GM23338 (cell line): ENCODE measurements around the gene SHOC1. TPM values are rescaled to one million over a fixed set of nuclear protein-coding genes. Genes with fewer than 3 reads are reported as not detected.
"Not testable (repeated sequence)": the region's sequence is repeated elsewhere in the genome, so short reads cannot be mapped to it uniquely, and the experiment has no call there.

Source experiments
- ATAC-seq: fragments of 200-7000 bp; cut with Tn5 transposase; 3 replicates; pipeline ENCODE4 v1.9.1; 2020
- DNase-seq: peaks from one replicate; pipeline ENCODE4 v3.0.0-alpha.2; 2015; ENCODE audit warnings: low spot score
- H2AFZ ChIP-seq: fragments of 200-600 bp; sonication (generic); 2 replicates; pipeline ENCODE4 v1.8.0; 2016; ENCODE audit warnings: antibody characterized with exemption, mild to moderate bottlenecking, moderate library complexity
- H3F3A ChIP-seq: fragments of 200-600 bp; sonication (generic); replicated peaks from 2 replicates; pipeline ENCODE4 v1.8.0; 2017; ENCODE audit warnings: antibody characterized with exemption, mixed run types, low read depth
- H3K27ac ChIP-seq: fragments of 200-600 bp; sonication (generic); 2 replicates; pipeline ENCODE4 v1.6.1; 2016; ENCODE audit warnings: low read depth
- H3K27me3 ChIP-seq: fragments of 200-600 bp; sonication (generic); 2 replicates; pipeline ENCODE4 v1.8.0; 2016; ENCODE audit warnings: mild to moderate bottlenecking, mixed run types, moderate library complexity; ENCODE audit not compliant: insufficient read depth
- H3K36me3 ChIP-seq: fragments of 200-600 bp; sonication (generic); 2 replicates; pipeline ENCODE4 v1.8.0; 2016; ENCODE audit warnings: mild to moderate bottlenecking; ENCODE audit not compliant: insufficient read depth
- H3K4me1 ChIP-seq: fragments of 200-600 bp; sonication (generic); 2 replicates; pipeline ENCODE4 v1.8.0; 2016; ENCODE audit warnings: mild to moderate bottlenecking, moderate library complexity; ENCODE audit not compliant: insufficient read depth
- H3K4me2 ChIP-seq: fragments of 200-600 bp; sonication (generic); 2 replicates; pipeline ENCODE4 v1.7.1; 2017; ENCODE audit warnings: mixed run types
- H3K4me3 ChIP-seq: fragments of 200-600 bp; sonication (generic); 2 replicates; pipeline ENCODE4 v1.6.1; 2016; ENCODE audit warnings: mixed run types
- H3K79me2 ChIP-seq: fragments of 200-600 bp; sonication (generic); replicated peaks from 2 replicates; pipeline ENCODE4 v1.8.0; 2017; ENCODE audit warnings: mild to moderate bottlenecking; ENCODE audit not compliant: insufficient read depth
- H3K9me2 ChIP-seq: fragments of 200-600 bp; sonication (generic); 2 replicates; pipeline ENCODE4 v1.8.0; 2017; ENCODE audit not compliant: insufficient read depth
- H4K20me1 ChIP-seq: fragments of 200-600 bp; sonication (generic); replicated peaks from 2 replicates; pipeline ENCODE4 v1.8.0; 2017; ENCODE audit warnings: mild to moderate bottlenecking; ENCODE audit not compliant: insufficient read depth
- H3K27ac Mint-ChIP-seq: 2 replicates; pipeline ENCODE4 v1.8.0; 2020; ENCODE audit warnings: inconsistent platforms, mild to moderate bottlenecking, moderate library complexity, mixed read lengths
- H3K27me3 Mint-ChIP-seq: 3 replicates; pipeline ENCODE4 v1.8.0; 2022; ENCODE audit warnings: low read depth, mild to moderate bottlenecking, moderate library complexity, mixed read lengths, inconsistent platforms; ENCODE audit not compliant: insufficient read depth, poor library complexity
- H3K36me3 Mint-ChIP-seq: 3 replicates; pipeline ENCODE4 v1.8.0; 2021; ENCODE audit warnings: low read depth, mild to moderate bottlenecking, inconsistent platforms, moderate library complexity, mixed read lengths
- H3K4me1 Mint-ChIP-seq: 3 replicates; pipeline ENCODE4 v1.8.0; 2020; ENCODE audit warnings: mild to moderate bottlenecking, inconsistent platforms, mixed read lengths
- H3K4me3 Mint-ChIP-seq: 3 replicates; pipeline ENCODE4 v1.8.0; 2021; ENCODE audit warnings: moderate library complexity, mild to moderate bottlenecking, inconsistent platforms, mixed read lengths
- H3K9me3 Mint-ChIP-seq: 3 replicates; pipeline ENCODE4 v1.8.0; 2020; ENCODE audit warnings: moderate library complexity, mild to moderate bottlenecking, inconsistent platforms, mixed read lengths
- EZH2 ChIP-seq: fragments of 200-600 bp; sonication (generic); IDR thresholded peaks from one replicate; pipeline ENCODE4 v1.8.0; 2017; ENCODE audit warnings: antibody characterized with exemption, mild to moderate bottlenecking, low read depth; ENCODE audit not compliant: unreplicated experiment
- EZH2phosphoT487 ChIP-seq: fragments of 200-600 bp; sonication (generic); IDR thresholded peaks from one replicate; pipeline ENCODE4 v1.8.1; 2018; ENCODE audit warnings: antibody characterized with exemption; ENCODE audit not compliant: unreplicated experiment
- JUNB ChIP-seq: IDR thresholded peaks from one replicate; pipeline ENCODE4 v1.6.1; 2016; ENCODE audit warnings: antibody characterized with exemption; ENCODE audit not compliant: unreplicated experiment
- NANOG ChIP-seq: IDR thresholded peaks from 2 replicates; pipeline ENCODE4 v1.6.1; 2016; ENCODE audit warnings: antibody characterized with exemption, borderline replicate concordance
- POLR2AphosphoS5 ChIP-seq: IDR thresholded peaks from 2 replicates; pipeline ENCODE4 v1.6.1; 2016; ENCODE audit warnings: antibody characterized with exemption, low read depth
- ZNF331 ChIP-seq: fragments of 250-450 bp; sonication (Bioruptor Pico); IDR thresholded peaks from 2 replicates; pipeline ENCODE4 v1.5.0; 2020; ENCODE audit warnings: low read depth, mild to moderate bottlenecking, moderate library complexity
- polyA plus RNA-seq: library from polyadenylated mRNA; unstranded; fragments of >200 nt; fragmentation: Nextera tagmentation; extraction: Ambion mirVana; gene quantifications from 2 replicates; pipeline ENCODE4 v1.2.1, GENCODE V29; 2016
- total RNA-seq: library from RNA; depleted of rRNA; stranded (reverse); fragments of >200 nt; shearing (Covaris generic); gene quantifications from 2 replicates; pipeline ENCODE4 v1.2.3, GENCODE V29; 2014
- TF ChIP-seq, protein P1 (sequence below): IDR thresholded peaks from one replicate; pipeline ENCODE4 v1.6.1; 2018; ENCODE audit warnings: antibody characterized with exemption; ENCODE audit not compliant: unreplicated experiment

SHOC1 gene
- total and polyA plus RNA-seq, 2 experiments from 2014 or later: 0.39 TPM; not detected in 1

DNA sequence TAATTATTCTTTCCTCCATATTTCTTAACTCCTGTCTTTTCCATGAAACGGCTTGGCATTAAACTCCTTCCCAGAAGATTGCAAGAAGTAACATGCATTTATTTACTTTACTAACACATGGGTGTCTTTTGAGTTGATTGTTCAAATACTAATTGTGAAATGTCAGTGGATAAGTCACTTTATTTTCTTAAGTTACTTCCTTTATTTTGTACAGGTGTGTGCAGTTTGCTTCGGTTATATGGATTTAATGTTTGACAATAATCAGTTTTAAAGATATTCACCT lies 761 bp upstream of the SHOC1 start:
- H3K9me2 ChIP-seq: no peaks in the 10 kb centered on the region
- no peaks in the 10 kb centered on the region for H3K4me1 Mint-ChIP-seq
- no peaks in the 10 kb centered on the region for H3K36me3 ChIP-seq
- peaks cover 6% of the 10 kb centered on the region for H3K27me3 Mint-ChIP-seq
- no peak for DNase-seq
- H3K27me3 ChIP-seq: no peaks in the 10 kb centered on the region
- H3K9me3 Mint-ChIP-seq: peaks cover 6% of the 10 kb centered on the region
- no peak overlapping the region for H3K27ac Mint-ChIP-seq
- TF ChIP-seq EZH2 (no peak), POLR2AphosphoS5 (no peak), ZNF331 (no peak), JUNB (no peak), NANOG (no peak), EZH2phosphoT487 (no peak)
- TF ChIP-seq, protein P1, sequence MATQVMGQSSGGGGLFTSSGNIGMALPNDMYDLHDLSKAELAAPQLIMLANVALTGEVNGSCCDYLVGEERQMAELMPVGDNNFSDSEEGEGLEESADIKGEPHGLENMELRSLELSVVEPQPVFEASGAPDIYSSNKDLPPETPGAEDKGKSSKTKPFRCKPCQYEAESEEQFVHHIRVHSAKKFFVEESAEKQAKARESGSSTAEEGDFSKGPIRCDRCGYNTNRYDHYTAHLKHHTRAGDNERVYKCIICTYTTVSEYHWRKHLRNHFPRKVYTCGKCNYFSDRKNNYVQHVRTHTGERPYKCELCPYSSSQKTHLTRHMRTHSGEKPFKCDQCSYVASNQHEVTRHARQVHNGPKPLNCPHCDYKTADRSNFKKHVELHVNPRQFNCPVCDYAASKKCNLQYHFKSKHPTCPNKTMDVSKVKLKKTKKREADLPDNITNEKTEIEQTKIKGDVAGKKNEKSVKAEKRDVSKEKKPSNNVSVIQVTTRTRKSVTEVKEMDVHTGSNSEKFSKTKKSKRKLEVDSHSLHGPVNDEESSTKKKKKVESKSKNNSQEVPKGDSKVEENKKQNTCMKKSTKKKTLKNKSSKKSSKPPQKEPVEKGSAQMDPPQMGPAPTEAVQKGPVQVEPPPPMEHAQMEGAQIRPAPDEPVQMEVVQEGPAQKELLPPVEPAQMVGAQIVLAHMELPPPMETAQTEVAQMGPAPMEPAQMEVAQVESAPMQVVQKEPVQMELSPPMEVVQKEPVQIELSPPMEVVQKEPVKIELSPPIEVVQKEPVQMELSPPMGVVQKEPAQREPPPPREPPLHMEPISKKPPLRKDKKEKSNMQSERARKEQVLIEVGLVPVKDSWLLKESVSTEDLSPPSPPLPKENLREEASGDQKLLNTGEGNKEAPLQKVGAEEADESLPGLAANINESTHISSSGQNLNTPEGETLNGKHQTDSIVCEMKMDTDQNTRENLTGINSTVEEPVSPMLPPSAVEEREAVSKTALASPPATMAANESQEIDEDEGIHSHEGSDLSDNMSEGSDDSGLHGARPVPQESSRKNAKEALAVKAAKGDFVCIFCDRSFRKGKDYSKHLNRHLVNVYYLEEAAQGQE: no peak
- peaks cover 5% of the 10 kb centered on the region; the same call in 2 of the 3 replicates for H3K36me3 Mint-ChIP-seq
- no peaks in the 10 kb centered on the region for H3K4me1 ChIP-seq
- no peak overlapping the region for H2AFZ ChIP-seq
- no peak overlapping the region for H3K4me2 ChIP-seq
- H4K20me1 ChIP-seq: no peaks in the 10 kb centered on the region
- H3K4me3 Mint-ChIP-seq: no peak overlapping the region
- no peaks in the 10 kb centered on the region for H3K79me2 ChIP-seq
- ATAC-seq: no peak
- H3K4me3 ChIP-seq: no peak overlapping the region
- H3F3A ChIP-seq: no peaks in the 10 kb centered on the region
- H3K27ac ChIP-seq: no peak overlapping the region

DNA sequence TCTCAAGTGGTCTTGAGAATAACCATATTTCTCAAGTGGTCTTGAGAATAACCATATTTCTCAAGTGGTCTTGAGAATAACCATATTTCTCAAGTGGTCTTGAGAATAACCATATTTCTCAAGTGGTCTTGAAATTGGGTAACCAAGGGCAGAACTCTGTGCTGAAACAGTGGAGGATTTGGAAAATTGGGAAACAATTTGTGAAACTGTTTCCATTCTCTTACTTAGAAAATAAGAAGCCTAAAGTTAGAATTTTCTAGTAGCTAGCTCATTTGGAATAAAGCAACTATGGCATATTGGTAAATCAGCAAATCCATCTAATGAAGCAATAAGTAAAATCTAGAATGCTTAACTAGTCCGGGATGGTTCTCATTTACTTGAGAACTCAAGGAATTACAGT lies 2.9 kb downstream of the SHOC1 start:
- not testable (repeated sequence) for H3K4me1 Mint-ChIP-seq, H3K27ac Mint-ChIP-seq

DNA sequence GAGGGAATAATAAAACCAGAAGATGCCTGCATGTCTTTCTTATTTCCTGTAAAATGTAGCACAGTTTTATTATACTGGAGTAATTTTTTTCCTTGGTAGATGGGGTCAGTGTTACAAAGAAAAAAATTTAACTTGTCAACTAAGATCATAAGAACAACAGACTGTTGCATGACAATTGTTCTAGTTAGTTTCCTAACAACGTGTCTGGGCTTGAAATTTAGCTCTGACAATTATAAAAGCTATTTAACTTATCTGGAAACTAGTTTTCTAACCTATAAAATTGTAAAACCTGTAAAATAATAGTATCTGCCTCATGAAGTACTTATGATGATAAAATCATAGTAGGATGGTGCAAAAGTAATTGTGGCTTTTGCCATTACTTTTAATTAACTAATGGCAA lies 4.9 kb downstream of the SHOC1 start:
- Histone ChIP-seq H3K27me3 (no peaks in the 10 kb centered on the region), H3K79me2 (no peaks in the 10 kb centered on the region), H3K4me3 (no peak overlapping the region), H3K4me1 (no peaks in the 10 kb centered on the region), H2AFZ (no peak overlapping the region), H4K20me1 (no peaks in the 10 kb centered on the region), H3F3A (no peaks in the 10 kb centered on the region), H3K36me3 (no peaks in the 10 kb centered on the region), H3K27ac (no peak overlapping the region), H3K9me2 (no peaks in the 10 kb centered on the region), H3K4me2 (no peak overlapping the region)
- Mint-ChIP-seq H3K27me3 (peaks cover 7% of the 10 kb centered on the region), H3K27ac (no peak overlapping the region), H3K4me1 (no peaks in the 10 kb centered on the region), H3K9me3 (peaks cover 8% of the 10 kb centered on the region), H3K4me3 (no peak overlapping the region), H3K36me3 (peaks cover 7% of the 10 kb centered on the region; the same call in 2 of the 3 replicates)
- TF ChIP-seq EZH2phosphoT487: no peak
- DNase-seq: no peak
- no peak for ATAC-seq

More for the DNA sequence above, 2.9 kb downstream of the SHOC1 start:
- H3K4me3 Mint-ChIP-seq, H3K79me2 ChIP-seq, DNase-seq, H3K4me2 ChIP-seq, H3F3A ChIP-seq, H2AFZ ChIP-seq, H3K27ac ChIP-seq, H3K4me3 ChIP-seq, H3K36me3 Mint-ChIP-seq, H4K20me1 ChIP-seq, H3K36me3 ChIP-seq, H3K9me2 ChIP-seq, H3K27me3 Mint-ChIP-seq, H3K27me3 ChIP-seq, H3K4me1 ChIP-seq, ATAC-seq: not testable (repeated sequence)
- peaks cover 11% of the 10 kb centered on the region for H3K9me3 Mint-ChIP-seq
